IPS DF 19.7 (cell line): ENCODE measurements around the gene EPN1.

Source experiments
- DNase-seq: peaks from one replicate; pipeline ENCODE4 v3.0.0-alpha.2; 2013; ENCODE audit warnings: low read depth, low spot score

The EPN1 gene

DNA sequence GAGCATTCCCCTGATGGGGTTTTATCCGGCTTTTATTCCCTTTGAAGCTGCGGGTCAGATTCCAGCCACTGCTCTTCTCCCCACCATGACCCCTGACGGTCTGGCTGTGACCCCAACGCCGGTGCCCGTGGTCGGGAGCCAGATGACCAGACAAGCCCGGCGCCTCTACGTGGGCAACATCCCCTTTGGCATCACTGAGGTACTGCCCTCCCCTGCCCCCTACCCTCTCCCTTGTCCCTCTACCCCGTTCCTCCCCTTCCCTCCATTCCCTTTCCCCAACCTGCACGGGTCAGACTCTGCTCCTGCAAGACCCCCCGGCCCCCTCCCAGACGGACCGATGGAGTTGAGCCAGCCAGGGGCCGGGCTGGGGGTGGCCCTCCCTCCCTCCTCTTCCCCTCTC lies 14.0 kb upstream of the EPN1 start:
- no peak for DNase-seq

DNA sequence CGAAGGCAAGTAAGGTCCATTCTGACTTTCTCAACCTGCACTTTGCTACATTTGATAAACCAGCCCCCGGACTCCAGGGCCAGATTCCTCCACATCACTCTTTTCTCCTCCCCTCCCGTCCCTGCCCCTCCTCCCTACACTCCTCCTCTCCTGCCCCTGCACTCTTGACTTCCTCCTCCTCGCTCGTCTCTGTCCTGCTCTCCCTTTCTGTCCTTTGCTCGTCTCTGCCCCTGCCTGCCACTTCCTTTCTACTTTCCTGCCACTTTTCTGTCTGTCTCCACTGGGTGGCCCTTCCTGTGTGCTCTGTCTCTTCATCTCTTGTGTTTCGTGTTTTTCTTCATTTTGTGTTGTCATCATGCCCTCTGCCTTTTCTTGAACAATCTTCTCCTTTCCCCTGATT lies 13.2 kb upstream of the EPN1 start:
- no peak for DNase-seq

DNA sequence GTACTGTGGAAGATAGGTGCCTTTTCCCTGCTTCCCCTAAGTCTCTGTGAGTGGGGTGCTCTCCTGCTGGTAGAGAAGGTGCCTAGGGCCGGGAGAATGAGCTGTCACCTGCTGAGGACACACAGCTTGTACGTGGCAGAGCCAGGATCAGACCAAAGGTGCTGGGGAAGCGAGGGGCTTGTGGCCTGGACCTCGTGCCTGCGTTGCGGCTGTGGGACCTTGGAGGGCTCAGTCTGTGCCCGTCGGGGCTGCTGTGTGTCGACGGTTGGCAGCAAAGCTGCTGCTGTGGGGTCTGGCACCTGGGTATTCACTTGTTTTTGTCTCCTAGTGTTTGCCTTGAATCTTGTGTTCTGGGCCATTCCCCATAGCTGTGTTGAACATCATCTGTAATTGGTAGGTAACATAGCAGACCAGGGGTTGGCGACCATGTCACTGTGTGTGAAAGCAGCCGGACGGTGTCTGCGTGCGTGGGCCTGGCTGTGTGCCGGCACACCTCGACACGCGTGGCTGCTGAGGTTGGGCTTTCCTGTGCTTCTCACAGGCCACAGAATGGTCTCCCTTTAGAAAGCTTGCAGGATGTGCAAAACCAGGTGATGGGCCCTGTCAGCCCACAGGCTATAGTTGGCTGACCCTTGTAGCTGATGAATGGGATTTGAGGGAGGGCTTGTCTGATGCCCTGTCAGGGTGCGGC lies 11.0 kb upstream of the EPN1 start:
- DNase-seq, result no peak

DNA sequence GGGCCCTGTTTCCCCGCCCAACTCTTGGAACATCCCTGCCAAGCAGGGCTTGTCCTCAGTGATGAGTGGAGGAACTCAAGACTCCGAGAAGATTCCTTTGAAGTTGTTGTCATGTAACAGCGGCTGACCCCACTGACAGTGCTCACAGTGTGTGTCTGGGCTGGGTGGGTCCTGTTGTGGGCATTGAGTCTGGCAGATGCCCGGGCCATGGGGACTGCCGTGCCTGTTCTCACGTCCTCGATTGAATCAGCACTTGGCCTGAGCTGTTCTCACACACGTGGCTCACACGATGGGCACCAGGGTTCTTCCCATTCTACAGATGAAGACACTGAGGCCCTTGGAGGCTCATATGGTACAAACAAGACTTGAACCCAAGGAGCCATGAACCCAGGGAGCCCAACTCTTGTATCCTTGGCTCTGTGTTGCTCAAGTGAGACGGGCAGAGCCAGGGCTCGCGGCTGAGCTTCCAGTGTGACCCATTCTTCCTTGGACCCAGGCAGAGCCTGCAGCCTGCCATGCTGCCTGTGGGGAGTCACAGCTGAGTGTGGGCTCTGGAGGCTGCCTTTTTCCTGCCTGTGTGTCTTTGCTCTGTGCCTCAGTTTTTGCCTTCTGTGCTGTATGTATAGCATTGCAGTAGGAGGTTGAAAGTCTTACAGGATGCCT lies 8.6 kb upstream of the EPN1 start:
- DNase-seq, result no peak

DNA sequence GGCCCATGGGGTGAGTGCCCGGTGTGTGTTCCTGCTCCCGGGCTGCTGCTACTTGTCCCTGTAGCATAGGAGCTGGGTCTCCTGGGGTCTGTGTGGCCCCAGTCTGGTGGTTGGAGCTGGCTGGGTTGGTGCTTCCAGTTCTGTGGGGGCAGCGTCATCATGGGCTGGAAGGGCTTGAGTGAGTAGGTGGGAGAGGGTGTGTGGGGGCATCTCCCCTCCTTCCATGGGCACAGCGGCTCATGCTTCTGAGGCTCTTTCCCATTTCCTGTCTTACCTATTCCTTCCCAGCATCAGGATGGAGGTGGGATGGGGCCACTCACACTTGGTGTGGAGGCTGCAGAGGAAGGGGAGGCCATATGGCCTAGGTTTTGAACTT lies 8.0 kb upstream of the EPN1 start:
- DNase-seq, result no peak

DNA sequence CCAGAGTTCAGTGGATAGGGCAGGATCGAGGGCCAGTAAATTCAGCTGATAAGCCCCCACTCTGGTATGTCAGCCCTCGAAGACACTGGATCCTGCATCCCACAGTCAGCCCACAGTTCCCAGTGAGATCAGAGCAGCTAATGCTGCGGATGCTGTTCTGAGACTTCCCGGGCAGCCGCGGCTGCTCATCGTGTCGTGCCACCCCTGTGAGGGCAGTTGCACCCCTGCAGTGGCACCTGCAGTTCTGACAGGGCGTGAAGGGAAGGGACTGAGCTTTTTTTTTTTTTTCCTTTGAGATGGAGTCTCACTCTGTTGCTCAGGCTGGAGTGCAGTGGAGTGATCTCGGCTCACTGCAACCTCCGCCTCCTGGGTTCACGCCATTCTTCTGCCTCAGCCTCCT lies 7.5 kb upstream of the EPN1 start:
- DNase-seq, result no peak

DNA sequence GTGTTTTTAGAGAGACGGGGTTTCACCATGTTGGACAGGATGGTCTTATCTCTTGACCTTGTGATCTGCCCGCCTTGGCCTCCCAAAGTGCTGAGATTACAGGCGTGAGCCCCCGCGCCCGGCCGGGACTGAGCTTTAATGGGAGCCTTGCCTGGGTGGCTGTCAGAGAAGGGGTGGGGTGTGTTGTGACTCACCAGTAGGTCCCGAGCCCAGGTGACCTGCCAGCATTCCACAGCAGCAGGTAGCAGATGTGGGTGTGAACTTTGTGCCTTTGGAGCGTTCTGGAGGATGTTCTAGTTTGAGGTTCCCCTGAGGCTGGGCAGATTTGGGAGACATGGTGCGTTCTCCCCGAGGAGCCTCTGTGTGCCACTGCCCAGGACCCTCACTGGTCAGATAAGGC lies 7.1 kb upstream of the EPN1 start:
- no peak for DNase-seq

DNA sequence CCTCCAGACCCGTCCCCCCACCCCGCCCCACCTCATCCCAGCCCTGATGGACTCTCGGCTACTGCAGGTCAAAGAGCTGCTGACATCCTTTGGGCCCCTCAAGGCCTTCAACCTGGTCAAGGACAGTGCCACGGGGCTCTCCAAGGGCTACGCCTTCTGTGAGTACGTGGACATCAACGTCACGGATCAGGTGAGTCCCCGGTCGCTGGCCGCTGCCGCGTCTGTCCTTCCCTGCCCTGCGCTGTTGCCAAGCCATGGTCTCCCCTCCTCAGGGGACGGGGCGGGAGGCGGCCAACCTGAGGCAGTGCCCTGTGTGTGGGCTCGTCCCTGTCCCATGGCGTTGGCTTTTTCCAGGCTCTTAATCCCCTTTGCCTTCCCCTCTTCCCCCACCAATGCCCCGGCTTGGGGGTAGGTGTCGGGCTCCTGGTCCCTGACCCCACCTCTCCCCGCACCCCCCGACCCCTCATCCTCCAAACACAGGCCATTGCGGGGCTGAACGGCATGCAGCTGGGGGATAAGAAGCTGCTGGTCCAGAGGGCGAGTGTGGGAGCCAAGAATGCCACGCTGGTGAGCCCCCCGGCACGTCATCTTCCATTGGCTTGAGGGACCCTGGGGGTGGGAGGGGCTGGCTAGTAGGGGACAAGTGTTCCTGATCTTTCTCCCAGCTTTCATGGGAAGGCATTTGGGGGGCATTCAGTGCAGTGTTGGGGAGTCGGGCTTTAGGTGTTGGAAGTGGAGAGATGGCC lies 6.2 kb upstream of the EPN1 start:
- no peak for DNase-seq

DNA sequence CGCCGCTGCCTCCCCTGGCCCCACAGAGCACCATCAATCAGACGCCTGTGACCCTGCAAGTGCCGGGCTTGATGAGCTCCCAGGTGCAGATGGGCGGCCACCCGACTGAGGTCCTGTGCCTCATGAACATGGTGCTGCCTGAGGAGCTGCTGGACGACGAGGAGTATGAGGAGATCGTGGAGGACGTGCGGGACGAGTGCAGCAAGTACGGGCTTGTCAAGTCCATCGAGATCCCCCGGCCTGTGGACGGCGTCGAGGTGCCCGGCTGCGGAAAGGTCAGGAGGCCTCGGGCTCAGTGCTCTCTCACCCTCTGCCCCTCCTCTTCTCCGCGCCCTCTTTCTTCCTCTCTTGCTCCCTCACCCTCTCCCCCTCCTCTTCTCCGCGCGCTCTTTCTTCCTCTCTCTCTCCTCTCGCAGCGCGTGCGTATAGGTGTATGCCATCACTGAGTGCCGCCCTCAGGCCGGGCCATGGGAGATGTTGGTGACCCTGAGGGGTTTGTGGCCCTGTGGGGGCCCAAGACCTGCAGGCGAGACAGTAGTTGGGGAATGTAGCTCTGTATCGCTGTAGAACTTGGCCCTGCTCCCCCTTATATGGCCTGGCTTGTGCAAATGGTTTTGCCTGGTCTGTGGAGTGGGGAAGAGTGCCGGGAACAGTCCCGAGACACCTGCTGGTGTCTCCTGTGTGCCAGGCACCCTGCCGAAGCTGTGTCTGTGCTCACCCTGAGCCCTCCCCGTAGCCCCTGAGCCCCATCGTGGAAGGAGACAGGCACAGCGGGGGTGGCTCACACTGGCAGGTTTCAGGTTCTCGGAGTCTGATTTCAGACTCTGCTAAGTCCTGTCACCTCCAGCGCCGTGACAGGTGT lies 5.4 kb upstream of the EPN1 start:
- no peak for DNase-seq

DNA sequence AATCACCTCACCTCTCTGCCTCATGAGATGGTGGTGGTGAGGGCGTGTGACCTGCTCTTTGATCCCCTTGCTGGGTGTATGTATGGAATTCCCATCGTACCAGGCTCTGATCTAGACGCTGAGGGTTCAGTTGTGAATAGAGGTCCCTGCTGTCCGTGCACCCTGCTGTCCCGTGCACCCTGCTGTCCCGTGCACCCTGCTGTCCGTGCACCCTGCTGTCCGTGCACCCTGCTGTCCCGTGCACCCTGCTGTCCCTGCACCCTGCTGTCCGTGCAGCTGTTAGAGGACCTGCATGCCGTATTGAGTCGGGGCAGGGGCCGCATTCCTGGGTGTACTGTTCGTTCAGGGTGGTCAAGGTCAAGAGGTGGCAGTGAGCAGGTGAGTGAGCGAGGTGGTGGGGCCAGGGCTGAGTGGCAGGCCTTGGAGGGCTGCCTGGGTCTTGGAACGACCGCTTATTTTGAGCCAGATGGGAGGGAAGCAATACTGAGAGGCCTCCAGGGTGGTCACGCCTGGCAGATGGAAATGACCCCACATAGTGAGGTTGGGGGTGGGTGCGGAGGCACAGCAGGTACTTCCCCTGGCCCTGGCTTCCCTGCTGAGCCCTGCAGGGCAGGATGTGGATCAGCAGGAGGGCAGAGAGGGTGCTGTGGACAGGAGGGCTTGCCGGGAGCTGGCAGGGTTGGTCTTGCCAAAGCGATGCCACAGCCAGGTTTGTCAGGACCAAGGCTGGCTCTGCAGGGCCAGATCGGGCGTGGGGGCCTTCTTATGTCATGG lies 4.6 kb upstream of the EPN1 start:
- DNase-seq, result no peak

DNA sequence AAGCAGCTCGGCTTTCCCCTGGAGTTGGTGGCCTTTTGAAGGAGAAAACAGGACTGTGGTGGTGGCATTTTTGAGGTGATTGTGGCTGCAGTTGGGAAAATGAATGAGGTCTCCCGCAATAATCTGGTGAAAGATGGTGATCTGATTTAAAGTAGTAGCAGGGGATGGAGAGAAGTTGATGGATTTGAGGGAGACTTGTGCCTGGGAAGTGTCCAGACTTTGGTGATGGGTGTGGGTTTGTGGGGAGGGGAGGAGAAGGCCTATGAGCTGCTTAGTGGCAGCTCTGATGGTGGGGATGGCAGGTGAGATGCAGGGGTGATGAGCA lies 4.0 kb upstream of the EPN1 start:
- no peak for DNase-seq

DNA sequence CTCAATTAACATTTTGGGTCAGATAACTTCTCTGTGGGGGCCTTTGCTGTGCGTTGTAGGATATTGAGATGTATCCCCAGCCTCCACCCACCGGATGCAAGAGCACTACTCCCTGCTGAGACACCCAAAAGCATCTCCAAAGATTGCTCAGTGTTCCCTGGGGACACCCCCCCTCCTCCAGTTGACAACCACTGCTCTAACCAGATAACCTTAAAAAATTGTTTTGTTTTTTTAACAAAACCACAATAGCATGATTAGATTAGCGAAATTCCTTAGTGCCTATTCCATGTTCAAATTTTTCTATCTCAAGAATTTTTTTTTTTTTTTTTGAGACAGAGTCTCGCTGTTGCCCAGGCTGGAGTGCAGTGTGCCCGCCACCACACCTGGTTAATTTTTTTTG lies 2.6 kb upstream of the EPN1 start:
- no peak for DNase-seq

DNA sequence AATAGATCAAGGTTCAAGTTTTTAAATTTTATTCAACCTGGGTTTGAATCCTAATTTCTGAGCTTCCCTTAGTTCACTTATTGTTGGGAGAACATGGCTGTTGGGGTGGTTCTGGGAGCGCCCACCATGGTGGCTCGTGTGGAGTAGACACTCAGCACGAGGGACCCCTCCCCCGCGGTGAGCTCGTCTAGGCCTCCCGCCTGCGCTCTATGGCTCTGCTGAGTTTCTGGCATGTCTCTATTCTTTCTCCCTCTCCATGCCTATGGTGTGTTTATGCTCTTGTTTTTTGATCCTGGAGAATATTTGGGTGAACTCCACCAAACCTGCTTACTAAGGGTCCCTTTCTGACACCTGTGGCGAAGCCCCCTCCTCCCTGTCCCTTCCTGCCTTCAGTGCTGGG lies 1.6 kb upstream of the EPN1 start:
- no peak for DNase-seq

DNA sequence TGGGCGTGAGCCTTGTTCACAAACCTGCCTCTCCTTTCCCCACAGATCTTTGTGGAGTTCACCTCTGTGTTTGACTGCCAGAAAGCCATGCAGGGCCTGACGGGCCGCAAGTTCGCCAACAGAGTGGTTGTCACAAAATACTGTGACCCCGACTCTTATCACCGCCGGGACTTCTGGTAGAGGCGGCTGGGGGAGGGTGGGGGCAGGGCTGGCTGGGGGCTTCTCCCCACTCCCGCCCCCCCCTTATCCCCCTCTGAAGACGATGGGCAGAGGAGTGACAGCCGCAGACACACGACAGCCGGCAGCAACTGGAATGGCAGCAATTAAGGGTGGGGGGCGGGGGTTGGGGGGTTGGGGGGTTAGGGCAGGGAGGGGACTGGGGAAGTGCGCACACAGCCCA lies 1.1 kb upstream of the EPN1 start:
- DNase-seq, result no peak

DNA sequence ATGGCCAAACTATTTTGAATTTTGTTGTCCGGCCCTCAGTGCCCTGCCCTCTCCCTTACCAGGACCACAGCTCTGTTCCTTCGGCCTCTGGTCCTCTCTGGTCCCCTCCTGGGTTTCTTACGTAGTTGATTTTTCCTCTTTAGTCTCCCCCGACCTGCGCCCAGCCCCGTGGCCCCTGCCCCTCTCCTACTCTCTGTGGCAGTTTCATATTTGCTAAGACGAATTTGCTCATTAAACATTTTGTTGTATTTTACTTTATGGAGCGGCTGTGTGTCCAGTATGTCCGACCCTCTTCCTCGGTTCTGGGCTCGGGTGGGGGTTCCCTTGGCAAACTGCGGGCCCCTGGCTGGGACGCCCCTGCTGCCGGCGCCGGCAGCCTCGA lies 576 bp upstream of the EPN1 start:
- DNase-seq, result no peak

DNA sequence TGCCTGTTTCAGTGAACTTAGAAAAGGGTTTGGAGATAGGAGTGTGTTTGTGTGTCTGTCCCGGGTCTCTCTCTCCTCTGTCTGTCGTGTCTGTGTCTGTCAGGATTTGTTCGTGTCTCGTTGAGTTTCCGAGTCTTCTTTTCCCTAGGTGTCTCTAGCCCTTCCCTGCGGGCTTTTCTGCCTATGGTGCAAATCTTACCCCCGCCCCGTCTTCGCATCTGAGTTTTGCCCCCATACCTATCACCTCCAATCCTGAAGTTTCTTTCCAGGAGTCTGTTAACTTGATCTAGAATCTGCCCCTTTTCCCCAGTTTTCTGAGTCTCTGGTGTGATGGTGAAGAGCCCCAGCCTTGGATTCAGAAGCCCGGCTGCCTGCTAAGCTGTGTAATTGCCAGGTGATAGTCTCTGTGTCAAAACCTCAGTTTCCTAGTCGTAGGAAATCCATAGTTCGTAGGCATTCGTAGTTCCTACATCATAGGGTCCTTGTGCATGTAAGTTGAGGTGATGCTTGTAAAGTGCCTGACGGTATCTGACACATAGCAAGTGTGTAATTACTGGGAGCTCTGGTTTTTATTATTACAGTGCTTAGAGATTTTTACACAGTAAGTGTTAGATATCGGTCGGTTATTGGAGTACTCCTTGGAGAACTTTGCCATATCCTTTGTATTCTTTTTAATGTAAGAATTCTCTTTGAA lies 782 bp downstream of the EPN1 start:
- DNase-seq, result no peak

DNA sequence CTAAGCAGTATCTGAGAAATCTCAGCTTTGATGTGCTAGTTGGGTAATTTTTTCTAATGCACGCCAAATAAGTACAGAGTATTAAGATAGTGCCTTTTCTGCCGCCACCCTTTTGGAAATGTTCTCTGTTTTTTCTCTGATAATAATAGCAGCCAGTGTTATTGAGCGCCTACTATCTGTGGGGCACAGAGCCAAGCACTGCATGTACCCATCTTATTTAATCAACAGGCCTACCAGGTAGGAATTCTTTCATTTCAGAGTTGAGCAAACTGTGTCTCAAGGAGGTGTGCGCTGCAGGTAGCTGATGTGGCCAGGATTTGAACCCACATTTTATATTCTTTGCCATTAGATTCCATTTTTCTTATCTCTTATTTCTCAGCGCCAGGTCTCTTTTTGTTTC lies 1.4 kb downstream of the EPN1 start:
- no peak for DNase-seq

DNA sequence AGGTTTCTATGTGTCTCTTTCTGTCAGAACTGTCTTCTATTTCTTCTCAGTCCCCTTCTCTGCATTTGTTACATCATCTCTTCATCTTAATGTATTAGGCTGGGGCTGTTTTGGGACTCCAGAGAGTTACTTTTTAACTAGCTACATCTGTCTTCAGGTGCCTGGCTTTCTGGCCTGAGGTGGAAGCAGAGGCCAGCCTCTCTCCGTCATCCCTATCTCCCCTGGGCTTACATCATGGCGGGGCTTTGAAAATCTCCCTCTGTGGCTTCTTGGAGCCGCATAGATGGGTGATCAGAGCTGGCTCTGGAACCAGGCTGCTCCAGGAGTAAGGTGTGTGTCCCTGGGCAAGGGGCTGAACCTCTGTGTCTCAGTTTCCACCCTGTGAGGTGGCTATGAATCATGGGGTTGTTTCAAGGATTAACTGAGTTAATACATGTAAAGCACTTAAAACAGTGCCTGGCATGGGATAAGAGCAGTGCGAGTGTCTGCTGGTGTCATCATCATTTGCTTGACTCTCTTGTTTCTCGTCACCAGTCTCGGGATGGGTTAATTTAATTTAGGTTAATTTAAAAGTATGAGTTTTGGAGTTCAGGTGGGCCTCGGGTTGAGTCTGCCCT lies 2.0 kb downstream of the EPN1 start:
- no peak for DNase-seq

DNA sequence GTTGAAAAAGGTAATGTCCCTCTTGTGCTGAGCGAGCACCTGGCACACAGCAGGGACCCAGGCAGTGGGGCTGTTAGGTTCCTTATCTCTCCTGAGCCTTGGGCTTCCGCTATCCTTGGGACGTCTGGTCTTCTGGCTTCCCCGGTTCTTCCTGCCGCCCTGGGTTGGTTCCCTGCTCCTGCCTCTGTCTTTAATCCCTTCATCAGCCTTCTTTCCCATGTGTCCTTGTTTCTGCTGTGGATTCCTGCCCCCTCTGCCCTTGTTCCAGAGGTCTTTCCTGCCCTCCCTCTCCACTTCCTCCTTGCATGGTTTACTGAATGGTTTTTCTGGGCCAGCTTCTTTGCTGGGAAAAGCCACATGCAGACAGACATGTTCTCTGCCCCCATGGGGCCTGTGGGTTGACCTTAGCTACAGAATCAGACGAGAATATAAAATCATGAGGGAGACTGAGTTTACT lies 2.6 kb downstream of the EPN1 start:
- no peak for DNase-seq

DNA sequence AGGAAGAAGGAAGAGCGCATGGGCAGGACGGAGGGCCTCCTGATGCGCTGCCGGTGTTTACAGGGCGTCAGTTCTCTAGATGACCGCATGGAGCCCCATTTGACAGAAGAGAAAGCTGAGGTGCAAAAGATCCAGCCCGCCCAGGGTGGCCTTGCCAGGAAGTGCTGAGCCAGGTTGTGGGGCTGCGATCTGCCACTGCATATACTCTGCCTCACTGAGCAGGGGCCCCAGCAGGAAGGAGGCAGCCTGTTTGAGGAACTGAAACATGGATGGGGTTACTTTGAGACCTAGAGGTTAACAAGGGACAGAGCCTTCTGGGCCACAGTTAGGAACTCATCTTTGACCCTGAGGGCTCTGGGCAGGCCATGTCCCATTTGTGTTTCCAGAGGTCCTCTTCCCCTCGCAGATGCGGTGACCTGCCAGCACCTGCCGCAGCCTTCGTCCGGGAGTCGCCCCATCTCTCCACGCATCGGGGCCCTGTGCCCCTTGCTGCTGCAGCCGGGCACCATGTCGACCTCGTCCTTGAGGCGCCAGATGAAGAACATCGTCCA lies 3.2 kb downstream of the EPN1 start:
- DNase-seq, result no peak
